Endothelial cell (in vitro differentiated cells): ENCODE results near the gene ART5. TPM values are rescaled to one million over a fixed set of nuclear protein-coding genes. Genes with fewer than 3 reads are reported as not detected.

Source experiments
- DNase-seq: peaks from one replicate; pipeline ENCODE4 v3.0.0; 2021; ENCODE audit warnings: low spot score
- H3K27ac Mint-ChIP-seq: one replicate; pipeline ENCODE4 v1.8.0; 2021; ENCODE audit warnings: mixed read lengths, inconsistent platforms; ENCODE audit not compliant: unreplicated experiment
- H3K27me3 Mint-ChIP-seq: one replicate; pipeline ENCODE4 v1.8.0; 2021; ENCODE audit warnings: mild to moderate bottlenecking, moderate library complexity, mixed read lengths, inconsistent platforms; ENCODE audit not compliant: unreplicated experiment
- H3K36me3 Mint-ChIP-seq: one replicate; pipeline ENCODE4 v1.8.0; 2021; ENCODE audit warnings: mild to moderate bottlenecking, low read depth, mixed read lengths, inconsistent platforms; ENCODE audit not compliant: unreplicated experiment
- H3K4me1 Mint-ChIP-seq: one replicate; pipeline ENCODE4 v1.8.0; 2021; ENCODE audit warnings: mild to moderate bottlenecking, mixed read lengths, inconsistent platforms; ENCODE audit not compliant: unreplicated experiment
- H3K4me3 Mint-ChIP-seq: one replicate; pipeline ENCODE4 v1.8.0; 2021; ENCODE audit warnings: mild to moderate bottlenecking, mixed read lengths, inconsistent platforms; ENCODE audit not compliant: unreplicated experiment
- H3K9me3 Mint-ChIP-seq: one replicate; pipeline ENCODE4 v1.8.0; 2021; ENCODE audit warnings: mixed read lengths, inconsistent platforms; ENCODE audit not compliant: unreplicated experiment
- CTCF ChIP-seq: fragments of 200-600 bp; sonication (generic); IDR thresholded peaks from one replicate; pipeline ENCODE4 v1.5.0; 2021; ENCODE audit warnings: antibody characterized with exemption; ENCODE audit not compliant: unreplicated experiment
- total RNA-seq: library from RNA; stranded (reverse); fragmentation: NEBNext Ultra II Directional; extraction: Animal tissue kit (Norgen Biotek cat#: 25700); gene quantifications from one replicate; pipeline ENCODE4 v1.2.1, GENCODE V29; 2021; ENCODE audit not compliant: unreplicated experiment

The ART5 gene
- total RNA-seq, 1 donor from 2014 or later, result 9.7 TPM

- Mint-ChIP-seq H3K4me3 (no peak overlapping the region), H3K27ac (no peak overlapping the region), H3K9me3 (no peaks in the 10 kb centered on the region), H3K36me3 (peaks cover 17% of the 10 kb centered on the region), H3K27me3 (peaks cover 15% of the 10 kb centered on the region), H3K4me1 (peaks cover 34% of the 10 kb centered on the region)
- DNase-seq, result no peak
- TF ChIP-seq CTCF, result no peak
Measured at GRCh38 chr11:3639841-3640240, 2.0 kb downstream of the ART5 start.

GRCh38 chr11:3638513-3638912 is 3.3 kb downstream of the ART5 start:
- H3K36me3 Mint-ChIP-seq, result peaks cover 10% of the 10 kb centered on the region
- no peak for TF ChIP-seq CTCF
- H3K9me3 Mint-ChIP-seq, result no peaks in the 10 kb centered on the region
- peak overlapping the region; percentile 54 for H3K4me3 Mint-ChIP-seq
- DNase-seq, result no peak
- H3K27me3 Mint-ChIP-seq, result peaks cover 18% of the 10 kb centered on the region
- H3K27ac Mint-ChIP-seq, result no peak overlapping the region
- peaks cover 47% of the 10 kb centered on the region for H3K4me1 Mint-ChIP-seq

- H3K27ac Mint-ChIP-seq, result no peak overlapping the region
- peaks cover 50% of the 10 kb centered on the region for H3K4me1 Mint-ChIP-seq
- H3K27me3 Mint-ChIP-seq, result peaks cover 17% of the 10 kb centered on the region
Measured at GRCh38 chr11:3637201-3637600, 4.6 kb downstream of the ART5 start.

GRCh38 chr11:3635641-3636375 is 6.0 kb downstream of the ART5 start:
- no peaks in the 10 kb centered on the region for H3K9me3 Mint-ChIP-seq
- DNase-seq, result no peak
- peaks cover 14% of the 10 kb centered on the region for H3K36me3 Mint-ChIP-seq
- H3K4me3 Mint-ChIP-seq, result no peak overlapping the region
- no peak for TF ChIP-seq CTCF
- H3K27me3 Mint-ChIP-seq, result peaks cover 15% of the 10 kb centered on the region
- peak overlapping the region; percentile 92 for H3K27ac Mint-ChIP-seq
- peaks cover 51% of the 10 kb centered on the region for H3K4me1 Mint-ChIP-seq

More at GRCh38 chr11:3637201-3637600, 4.6 kb downstream of the ART5 start:
- H3K4me3 Mint-ChIP-seq, result no peak overlapping the region
- no peaks in the 10 kb centered on the region for H3K9me3 Mint-ChIP-seq
- no peak for DNase-seq
- peaks cover 14% of the 10 kb centered on the region for H3K36me3 Mint-ChIP-seq
- TF ChIP-seq CTCF, result no peak

- Mint-ChIP-seq H3K27ac (no peak overlapping the region), H3K9me3 (no peaks in the 10 kb centered on the region), H3K4me3 (no peak overlapping the region), H3K4me1 (peaks cover 40% of the 10 kb centered on the region), H3K36me3 (peaks cover 7% of the 10 kb centered on the region), H3K27me3 (peaks cover 11% of the 10 kb centered on the region)
- no peak for DNase-seq
- TF ChIP-seq CTCF, result no peak
Measured at GRCh38 chr11:3632070-3632660, 9.6 kb downstream of the ART5 start.
